ENCODE measurements around the gene SLC35A1.

SLC35A1 gene

GRCh38 chr6:87472525-87473418, at the start of gene SLC35A1:
Gene SLC35A1, plus strand, starts transcription at chr6:87472974. Its CDS starts 30 bp downstream, at chr6:87473004.
- H3K27ac ChIP-seq, result peak within 1 kb of the TSS; percentile 80
- TF ChIP-seq CTCF (IDR thresholded peaks at IDR 0.05) (no peak), ZFX (IDR thresholded peaks at IDR 0.05; ENCODE audit: borderline replicate concordance) (no peak)

- TF ChIP-seq ZFX (IDR thresholded peaks at IDR 0.05; ENCODE audit: borderline replicate concordance) (no peak), CTCF (IDR thresholded peaks at IDR 0.05) (no peak)
Measured at GRCh38 chr6:87426789-87427188, 46.0 kb upstream of the SLC35A1 start.

GRCh38 chr6:87430499-87430898, 42.3 kb upstream of the SLC35A1 start:
- no peak overlapping the region for H3K27ac ChIP-seq
- TF ChIP-seq ZFX (IDR thresholded peaks at IDR 0.05; ENCODE audit: borderline replicate concordance) (no peak), CTCF (IDR thresholded peaks at IDR 0.05) (no peak)

More at GRCh38 chr6:87426789-87427188, 46.0 kb upstream of the SLC35A1 start:
- H3K27ac ChIP-seq, result no peak overlapping the region

- TF ChIP-seq ZFX (IDR thresholded peaks at IDR 0.05; ENCODE audit: borderline replicate concordance), result no peak
- no peak for TF ChIP-seq CTCF (IDR thresholded peaks at IDR 0.05)
- H3K27ac ChIP-seq, result no peak overlapping the region
Measured at GRCh38 chr6:87431263-87431662, 41.5 kb upstream of the SLC35A1 start.

- H3K27ac ChIP-seq, result no peak overlapping the region
- no peak for TF ChIP-seq ZFX (IDR thresholded peaks at IDR 0.05; ENCODE audit: borderline replicate concordance)
- no peak for TF ChIP-seq CTCF (IDR thresholded peaks at IDR 0.05)
Measured at GRCh38 chr6:87436435-87436834, 36.3 kb upstream of the SLC35A1 start.

GRCh38 chr6:87441711-87442110, 31.1 kb upstream of the SLC35A1 start:
- TF ChIP-seq ZFX (IDR thresholded peaks at IDR 0.05; ENCODE audit: borderline replicate concordance) (no peak), CTCF (IDR thresholded peaks at IDR 0.05) (no peak)
- no peak overlapping the region for H3K27ac ChIP-seq

GRCh38 chr6:87444362-87444761, 28.4 kb upstream of the SLC35A1 start:
- TF ChIP-seq CTCF (IDR thresholded peaks at IDR 0.05) (no peak), ZFX (IDR thresholded peaks at IDR 0.05; ENCODE audit: borderline replicate concordance) (no peak)
- H3K27ac ChIP-seq, result no peak overlapping the region
